IMR-90 (cell line): Measurements from ENCODE around the gene KRT74. TPM values are rescaled to one million over a fixed set of nuclear protein-coding genes. Genes with fewer than 3 reads are reported as not detected.

ENCODE experiments used
- ATAC-seq: fragments of 200-7000 bp; cut with Tn5 transposase; 2 replicates; pipeline ENCODE4 v1.9.1; 2020; ENCODE audit warnings: low read depth, mild to moderate bottlenecking, moderate library complexity
- BruUV-seq: library from RNA; stranded (reverse); fragments of 400-500 nt; replicated peaks from 2 replicates; lab custom pipeline; 2021; lab: Mats Ljungman, UMichigan
- CTCF ChIA-PET: fragments of 300-600 bp; formaldehyde crosslinking; extraction: SDS; loops from one replicate; lab custom pipeline; 2021; ENCODE audit warnings: antibody characterized with exemption; lab: Yijun Ruan, JAX
- POLR2A ChIA-PET: fragments of 300-600 bp; sonication (Branson Sonifier 250); formaldehyde crosslinking; loops from one replicate; lab custom pipeline; 2022; ENCODE audit warnings: antibody characterized with exemption; ENCODE audit not compliant: unreplicated experiment; lab: Charles Lee
- DNase-seq: peaks from one replicate; pipeline ENCODE4 v3.0.0; 2013
- H2AFZ ChIP-seq: replicated peaks from 2 replicates; pipeline ENCODE3; 2013; ENCODE audit warnings: low read length, mild to moderate bottlenecking; ENCODE audit not compliant: poor library complexity
- H2AK5ac ChIP-seq: 2 replicates; pipeline ENCODE4 v1.6.1; 2013; ENCODE audit warnings: low read depth, low read length, inconsistent platforms
- H2AK9ac ChIP-seq: replicated peaks from 2 replicates; pipeline ENCODE3; 2013; ENCODE audit warnings: mild to moderate bottlenecking, low read depth, low read length, moderate library complexity; ENCODE audit not compliant: poor library complexity
- H2BK120ac ChIP-seq: 2 replicates; pipeline ENCODE4 v1.6.1; 2013; ENCODE audit warnings: low read depth, low read length, inconsistent platforms
- H2BK15ac ChIP-seq: 3 replicates; pipeline ENCODE4 v1.6.1; 2013; ENCODE audit warnings: low read depth, low read length, inconsistent platforms
- H2BK20ac ChIP-seq: 2 replicates; pipeline ENCODE4 v1.6.1; 2013; ENCODE audit warnings: low read depth, mild to moderate bottlenecking, inconsistent platforms, low read length, moderate library complexity
- H2BK5ac ChIP-seq: 2 replicates; pipeline ENCODE4 v1.6.1; 2013; ENCODE audit warnings: mild to moderate bottlenecking, low read depth, low read length, inconsistent platforms; ENCODE audit not compliant: poor library complexity, severe bottlenecking
- H3K14ac ChIP-seq: replicated peaks from 2 replicates; pipeline ENCODE4 v1.6.1; 2013; ENCODE audit warnings: low read depth, low read length, inconsistent platforms
- H3K18ac ChIP-seq: 2 replicates; pipeline ENCODE4 v1.6.1; 2013; ENCODE audit warnings: low read depth, low read length, control low read depth
- H3K23ac ChIP-seq: 2 replicates; pipeline ENCODE4 v1.6.1; 2013; ENCODE audit warnings: low read depth, low read length, inconsistent platforms
- H3K27ac ChIP-seq: 2 replicates; pipeline ENCODE4 v1.5.1; 2013; ENCODE audit warnings: mild to moderate bottlenecking, control low read depth, low read length; ENCODE audit not compliant: insufficient read depth
- H3K27me3 ChIP-seq: 2 replicates; pipeline ENCODE4 v1.6.1; 2013; ENCODE audit warnings: low read length; ENCODE audit not compliant: control insufficient read depth, insufficient read depth
- H3K36me3 ChIP-seq: 2 replicates; pipeline ENCODE4 v1.6.1; 2013; ENCODE audit warnings: low read length, mixed read lengths; ENCODE audit not compliant: control insufficient read depth, insufficient read depth
- H3K4ac ChIP-seq: 2 replicates; pipeline ENCODE4 v1.6.1; 2013; ENCODE audit warnings: low read depth, low read length, inconsistent platforms
- H3K4me1 ChIP-seq: 2 replicates; pipeline ENCODE4 v1.6.1; 2013; ENCODE audit warnings: low read length, mixed read lengths; ENCODE audit not compliant: control insufficient read depth, insufficient read depth
- H3K4me2 ChIP-seq: 2 replicates; pipeline ENCODE4 v1.6.1; 2013; ENCODE audit warnings: low read depth, mild to moderate bottlenecking, control low read depth, low read length, moderate library complexity
- H3K4me3 ChIP-seq: 2 replicates; pipeline ENCODE4 v1.5.1; 2013; ENCODE audit warnings: low read depth, mild to moderate bottlenecking, control low read depth, low read length, moderate library complexity; ENCODE audit not compliant: insufficient read depth
- H3K56ac ChIP-seq: 2 replicates; pipeline ENCODE4 v1.6.1; 2013; ENCODE audit warnings: low read length, inconsistent platforms; ENCODE audit not compliant: insufficient read depth; ENCODE audit errors: extremely low read depth
- H3K79me1 ChIP-seq, 2 experiments: 2 replicates each; pipeline ENCODE4 v1.6.1; 2013; ENCODE audit warnings: low read length in 2 of 2, inconsistent platforms in 1 of 2, low read depth in 1 of 2
- H3K9ac ChIP-seq: 2 replicates; pipeline ENCODE4 v1.6.1; 2013; ENCODE audit warnings: low read depth, low read length, control low read depth
- H3K9me1 ChIP-seq: 2 replicates; pipeline ENCODE4 v1.6.1; 2013; ENCODE audit warnings: low read length, inconsistent platforms; ENCODE audit not compliant: insufficient read depth
- H3K9me3 ChIP-seq: 2 replicates; pipeline ENCODE4 v1.6.1; 2013; ENCODE audit warnings: low read length; ENCODE audit not compliant: control insufficient read depth, insufficient read depth
- H4K20me1 ChIP-seq: 2 replicates; pipeline ENCODE4 v1.6.1; 2013; ENCODE audit warnings: low read length, inconsistent platforms; ENCODE audit not compliant: insufficient read depth
- H4K5ac ChIP-seq: 2 replicates; pipeline ENCODE4 v1.6.1; 2013; ENCODE audit warnings: mild to moderate bottlenecking, low read depth, low read length, control low read depth
- H4K8ac ChIP-seq, 2 experiments: 2 replicates each; pipeline ENCODE4 v1.6.1; 2013; ENCODE audit warnings: low read depth in 2 of 2, low read length in 2 of 2, control low read depth in 1 of 2, inconsistent platforms in 1 of 2
- H4K91ac ChIP-seq: 2 replicates; pipeline ENCODE4 v1.6.1; 2013; ENCODE audit warnings: low read depth, low read length, inconsistent platforms; ENCODE audit not compliant: insufficient read depth
- BHLHE40 ChIP-seq: fragments of 150-350 bp; IDR thresholded peaks from 2 replicates; pipeline ENCODE4 v1.6.1; 2016; ENCODE audit warnings: mild to moderate bottlenecking, low read depth, low read length
- CEBPB ChIP-seq: IDR thresholded peaks from 2 replicates; pipeline ENCODE4 v1.6.1; 2012; ENCODE audit warnings: low read depth, low read length, improper control_type of control experiment
- CHD1 ChIP-seq: IDR thresholded peaks from 2 replicates; pipeline ENCODE4 v1.6.1; 2012; ENCODE audit warnings: low read depth, low read length, improper control_type of control experiment
- FOS ChIP-seq: fragments of 150-350 bp; IDR thresholded peaks from 2 replicates; pipeline ENCODE4 v1.6.1; 2016; ENCODE audit warnings: low read depth, low read length
- MAFK ChIP-seq: IDR thresholded peaks from 2 replicates; pipeline ENCODE4 v1.6.1; 2012; ENCODE audit warnings: low read depth, low read length, improper control_type of control experiment
- MAZ ChIP-seq: IDR thresholded peaks from 2 replicates; pipeline ENCODE4 v1.6.1; 2012; ENCODE audit warnings: low read depth, mild to moderate bottlenecking, low read length, improper control_type of control experiment, moderate library complexity, borderline replicate concordance
- MXI1 ChIP-seq: IDR thresholded peaks from 2 replicates; pipeline ENCODE4 v1.6.1; 2012; ENCODE audit warnings: low read depth, mild to moderate bottlenecking, low read length, moderate library complexity, borderline replicate concordance
- NFE2L2 ChIP-seq: fragments of 150-350 bp; IDR thresholded peaks from 2 replicates; pipeline ENCODE4 v1.6.1; 2016; ENCODE audit warnings: low read depth, mild to moderate bottlenecking, low read length
- POLR2A ChIP-seq: IDR thresholded peaks from 2 replicates; pipeline ENCODE4 v1.6.1; 2012; ENCODE audit warnings: mild to moderate bottlenecking, low read depth, low read length
- RAD21 ChIP-seq: IDR thresholded peaks from 2 replicates; pipeline ENCODE4 v1.6.1; 2012; ENCODE audit warnings: low read length, improper control_type of control experiment
- RCOR1 ChIP-seq: IDR thresholded peaks from 2 replicates; pipeline ENCODE4 v1.6.1; 2012; ENCODE audit warnings: mild to moderate bottlenecking, low read length, improper control_type of control experiment; ENCODE audit not compliant: insufficient replicate concordance
- RFX5 ChIP-seq: IDR thresholded peaks from 2 replicates; pipeline ENCODE4 v1.8.0; 2012; ENCODE audit warnings: low read depth, mild to moderate bottlenecking, low read length, moderate library complexity
- SMC3 ChIP-seq: fragments of 150-350 bp; IDR thresholded peaks from 2 replicates; pipeline ENCODE4 v1.6.1; 2016; ENCODE audit warnings: low read depth, mild to moderate bottlenecking, antibody characterized with exemption, low read length, moderate library complexity
- WGBS, 2 experiments: methylation state at CpG; one replicate each; pipeline versions ENCODE4 v1.1.5 to v1.1.7; 2013; ENCODE audit warnings: missing lambda C conversion rate in 2 of 2; ENCODE audit not compliant: insufficient read length in 1 of 2; ENCODE audit errors: extremely low coverage in 2 of 2; 5-methylcytosine and 5-hydroxymethylcytosine counted together
- dilution Hi-C: fragments of 300-500 bp; cut with HindIII; formaldehyde crosslinking; loops from one replicate; pipeline ENCODE4 v1.14.3; 2018; ENCODE audit warnings: low sequenced_read_pairs; ENCODE audit not compliant: unreplicated experiment
- in situ Hi-C: fragments of 300-500 bp; cut with MboI; formaldehyde crosslinking; loops from 3 replicates; pipeline ENCODE4 v1.14.3; 2019; ENCODE audit warnings: low sequenced_read_pairs, inconsistent platforms, mixed read lengths
- intact Hi-C: fragments of 100-400 bp; cut with micrococcal nuclease; formaldehyde crosslinking; loops from 2 replicates; pipeline ENCODE4 v1.10.0; 2022
- polyA plus RNA-seq, 3 experiments: library from polyadenylated mRNA; depleted of rRNA; stranded (reverse); fragments of >200 nt; gene quantifications; 2 replicates each; pipeline ENCODE4 v1.2.3, GENCODE V29; 2012; ENCODE audit warnings: low replicate concordance in 1 of 3
- total RNA-seq: library from RNA; depleted of rRNA; stranded (reverse); fragments of >200 nt; gene quantifications from 2 replicates; pipeline ENCODE4 v1.2.3, GENCODE V29; 2012
- TF ChIP-seq, protein P1 (sequence below): fragments of 150-350 bp; IDR thresholded peaks from 2 replicates; pipeline ENCODE4 v1.6.1; 2017; ENCODE audit warnings: mild to moderate bottlenecking, antibody characterized with exemption, low read length, low read depth
- TF ChIP-seq, protein P2 (sequence below): fragments of 150-350 bp; IDR thresholded peaks from 2 replicates; pipeline ENCODE4 v1.6.1; 2016; ENCODE audit warnings: low read depth, mild to moderate bottlenecking, low read length, moderate library complexity, borderline replicate concordance
- TF ChIP-seq, protein P3 (sequence below): conservative IDR thresholded peaks from 2 replicates; pipeline ENCODE4 v1.5.1; 2012; ENCODE audit warnings: mild to moderate bottlenecking, low read depth, low read length, improper control_type of control experiment

The KRT74 gene
- total and polyA plus RNA-seq, 2 of the 4 experiments (the other 2 are of a cell fraction) = not detected

DNA sequence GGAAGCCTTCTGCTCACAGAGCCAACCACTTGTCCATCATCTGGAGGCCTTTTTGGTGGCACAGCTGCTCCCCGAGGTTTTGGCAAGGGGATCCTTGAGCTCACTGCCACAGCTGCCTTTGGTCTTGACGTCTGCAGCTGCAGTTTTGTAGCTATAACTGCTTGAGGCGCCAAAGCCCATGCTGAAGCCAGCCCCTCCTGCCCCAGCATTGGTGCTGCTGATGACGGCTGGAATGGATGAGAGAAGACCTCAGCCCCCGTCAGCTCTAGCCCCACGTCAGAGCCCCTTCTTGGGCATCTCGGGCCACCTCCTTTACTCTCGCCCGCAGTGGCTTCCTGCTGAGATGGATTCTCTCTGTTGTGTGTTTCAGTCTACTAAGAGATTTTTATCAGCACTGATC lies 12.3 kb upstream of the KRT74 start:
- no peak for ATAC-seq
- Histone ChIP-seq H4K91ac (no peak overlapping the region), H3K56ac (no peak overlapping the region), H4K20me1 (no peaks in the 10 kb centered on the region; the same call in 1 of the 2 replicates), H3K9me3 (no peaks in the 10 kb centered on the region), H3K9me1 (no peaks in the 10 kb centered on the region), H2BK20ac (no peak overlapping the region), H2BK120ac (no peak overlapping the region), H2AFZ (no peak overlapping the region), H3K36me3 (no peaks in the 10 kb centered on the region), H3K18ac (no peak overlapping the region), H3K27ac (no peak overlapping the region), H2AK5ac (no peak overlapping the region), H3K4ac (no peak overlapping the region), H2BK5ac (no peak overlapping the region), H4K8ac (no peak overlapping the region), H4K5ac (no peak overlapping the region), H3K14ac (no peak overlapping the region), H3K4me3 (no peak overlapping the region), H3K23ac (no peak overlapping the region), H3K4me1 (no peaks in the 10 kb centered on the region), H3K4me2 (no peak overlapping the region), H2BK15ac (no peak overlapping the region), H3K79me1 (no peaks in the 10 kb centered on the region), H2AK9ac (no peak overlapping the region), H3K27me3 (peaks cover 39% of the 10 kb centered on the region), H3K9ac (no peak overlapping the region)
- no peak for DNase-seq
- in situ Hi-C loops = loop anchor here (10.0 kb wide), 2 partner anchors 399 to 431 kb away; no protein-coding TSS in a partner anchor
- POLR2A ChIA-PET = no interaction called here
- TF ChIP-seq RCOR1 = no peak
- no peak for TF ChIP-seq RFX5
- TF ChIP-seq NFE2L2 = no peak
- TF ChIP-seq MAZ = no peak
- no peak for TF ChIP-seq SMC3
- TF ChIP-seq CEBPB = no peak
- TF ChIP-seq POLR2A = no peak
- no peak for TF ChIP-seq CHD1
- no peak for TF ChIP-seq MXI1
- TF ChIP-seq BHLHE40 = no peak
- TF ChIP-seq, protein P1, sequence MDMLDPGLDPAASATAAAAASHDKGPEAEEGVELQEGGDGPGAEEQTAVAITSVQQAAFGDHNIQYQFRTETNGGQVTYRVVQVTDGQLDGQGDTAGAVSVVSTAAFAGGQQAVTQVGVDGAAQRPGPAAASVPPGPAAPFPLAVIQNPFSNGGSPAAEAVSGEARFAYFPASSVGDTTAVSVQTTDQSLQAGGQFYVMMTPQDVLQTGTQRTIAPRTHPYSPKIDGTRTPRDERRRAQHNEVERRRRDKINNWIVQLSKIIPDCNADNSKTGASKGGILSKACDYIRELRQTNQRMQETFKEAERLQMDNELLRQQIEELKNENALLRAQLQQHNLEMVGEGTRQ = no peak
- TF ChIP-seq FOS = no peak
- no peak for TF ChIP-seq MAFK
- TF ChIP-seq, protein P2, sequence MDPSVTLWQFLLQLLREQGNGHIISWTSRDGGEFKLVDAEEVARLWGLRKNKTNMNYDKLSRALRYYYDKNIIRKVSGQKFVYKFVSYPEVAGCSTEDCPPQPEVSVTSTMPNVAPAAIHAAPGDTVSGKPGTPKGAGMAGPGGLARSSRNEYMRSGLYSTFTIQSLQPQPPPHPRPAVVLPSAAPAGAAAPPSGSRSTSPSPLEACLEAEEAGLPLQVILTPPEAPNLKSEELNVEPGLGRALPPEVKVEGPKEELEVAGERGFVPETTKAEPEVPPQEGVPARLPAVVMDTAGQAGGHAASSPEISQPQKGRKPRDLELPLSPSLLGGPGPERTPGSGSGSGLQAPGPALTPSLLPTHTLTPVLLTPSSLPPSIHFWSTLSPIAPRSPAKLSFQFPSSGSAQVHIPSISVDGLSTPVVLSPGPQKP = no peak
- no peak for TF ChIP-seq RAD21
- TF ChIP-seq, protein P3, sequence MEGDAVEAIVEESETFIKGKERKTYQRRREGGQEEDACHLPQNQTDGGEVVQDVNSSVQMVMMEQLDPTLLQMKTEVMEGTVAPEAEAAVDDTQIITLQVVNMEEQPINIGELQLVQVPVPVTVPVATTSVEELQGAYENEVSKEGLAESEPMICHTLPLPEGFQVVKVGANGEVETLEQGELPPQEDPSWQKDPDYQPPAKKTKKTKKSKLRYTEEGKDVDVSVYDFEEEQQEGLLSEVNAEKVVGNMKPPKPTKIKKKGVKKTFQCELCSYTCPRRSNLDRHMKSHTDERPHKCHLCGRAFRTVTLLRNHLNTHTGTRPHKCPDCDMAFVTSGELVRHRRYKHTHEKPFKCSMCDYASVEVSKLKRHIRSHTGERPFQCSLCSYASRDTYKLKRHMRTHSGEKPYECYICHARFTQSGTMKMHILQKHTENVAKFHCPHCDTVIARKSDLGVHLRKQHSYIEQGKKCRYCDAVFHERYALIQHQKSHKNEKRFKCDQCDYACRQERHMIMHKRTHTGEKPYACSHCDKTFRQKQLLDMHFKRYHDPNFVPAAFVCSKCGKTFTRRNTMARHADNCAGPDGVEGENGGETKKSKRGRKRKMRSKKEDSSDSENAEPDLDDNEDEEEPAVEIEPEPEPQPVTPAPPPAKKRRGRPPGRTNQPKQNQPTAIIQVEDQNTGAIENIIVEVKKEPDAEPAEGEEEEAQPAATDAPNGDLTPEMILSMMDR = no peak
- dilution Hi-C loops = no loop called here
- BruUV-seq = no TSS peak
- 67% methylated on average over 1 of the region's 9 CpGs; no CpG with 5 or more reads in 1 of the 2 experiments for WGBS, 2 experiments
- CTCF ChIA-PET = interaction anchor here (0.9 to 1.1 kb wide), 3 partner anchors 280 to 292 kb away, joined by 4 to 5 read pairs (median 5); no protein-coding TSS in a partner anchor
- intact Hi-C loops = no loop called here
